EL (cell line): ENCODE data around the gene CITED2.
"Not testable (repeated sequence)": the region's sequence is repeated elsewhere in the genome, so short reads cannot be mapped to it uniquely, and the experiment has no call there.

Source experiments
- DNase-seq: peaks from one replicate; pipeline ENCODE4 v3.0.0-alpha.2; 2016

The CITED2 gene

DNA sequence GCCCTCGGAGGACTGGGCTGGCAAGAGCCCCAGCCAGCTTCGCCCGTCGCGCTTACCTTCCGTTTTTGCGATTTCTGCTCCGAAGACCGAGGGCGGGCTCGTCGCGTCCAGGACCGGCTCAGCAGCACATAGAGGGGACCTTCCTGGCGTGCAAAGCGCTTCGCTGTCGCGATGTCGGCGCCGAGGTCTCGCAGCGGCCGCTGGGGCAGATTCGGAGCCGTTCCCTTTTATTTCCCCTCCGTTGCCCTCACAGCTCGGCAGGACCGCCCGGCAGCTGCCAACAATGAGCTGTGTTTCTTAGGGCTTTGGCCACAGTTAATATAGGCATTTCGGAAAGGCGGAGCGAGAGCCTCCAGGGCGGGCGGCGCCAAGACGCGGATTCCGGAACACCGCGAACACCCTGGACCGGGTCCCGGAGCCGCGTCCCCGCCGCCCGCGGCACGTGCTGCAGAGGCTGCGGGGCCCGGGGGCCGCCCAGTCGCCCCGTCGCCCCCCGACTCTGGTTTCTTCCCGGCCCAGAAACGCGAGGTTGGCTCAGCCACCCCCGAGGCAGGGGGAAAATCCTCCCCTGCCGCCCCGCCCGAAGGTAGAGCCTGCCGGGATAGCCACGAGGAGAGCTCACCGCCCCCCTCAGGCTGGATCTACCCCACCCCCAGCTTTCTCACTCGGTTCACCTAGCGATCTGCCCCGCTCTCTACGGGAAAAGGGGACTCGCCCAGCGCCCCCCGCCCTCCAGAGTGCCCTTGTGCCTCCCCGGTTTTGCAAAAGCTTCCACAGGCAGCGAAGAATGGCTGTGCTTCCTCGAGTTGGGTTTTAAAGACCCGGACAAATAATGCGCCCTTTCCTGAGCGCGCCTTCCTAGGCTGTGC is at the start of gene CITED2:
TSS of gene CITED2 (minus strand) at position 292 of the 869 bp plus-strand sequence. CDS start 704 bp downstream, outside the sequence.
- DNase-seq, result peak; percentile 95

GRCh38 chr6:139423037-139423703 is 48.7 kb upstream of the CITED2 start:
- no peak for DNase-seq

DNA sequence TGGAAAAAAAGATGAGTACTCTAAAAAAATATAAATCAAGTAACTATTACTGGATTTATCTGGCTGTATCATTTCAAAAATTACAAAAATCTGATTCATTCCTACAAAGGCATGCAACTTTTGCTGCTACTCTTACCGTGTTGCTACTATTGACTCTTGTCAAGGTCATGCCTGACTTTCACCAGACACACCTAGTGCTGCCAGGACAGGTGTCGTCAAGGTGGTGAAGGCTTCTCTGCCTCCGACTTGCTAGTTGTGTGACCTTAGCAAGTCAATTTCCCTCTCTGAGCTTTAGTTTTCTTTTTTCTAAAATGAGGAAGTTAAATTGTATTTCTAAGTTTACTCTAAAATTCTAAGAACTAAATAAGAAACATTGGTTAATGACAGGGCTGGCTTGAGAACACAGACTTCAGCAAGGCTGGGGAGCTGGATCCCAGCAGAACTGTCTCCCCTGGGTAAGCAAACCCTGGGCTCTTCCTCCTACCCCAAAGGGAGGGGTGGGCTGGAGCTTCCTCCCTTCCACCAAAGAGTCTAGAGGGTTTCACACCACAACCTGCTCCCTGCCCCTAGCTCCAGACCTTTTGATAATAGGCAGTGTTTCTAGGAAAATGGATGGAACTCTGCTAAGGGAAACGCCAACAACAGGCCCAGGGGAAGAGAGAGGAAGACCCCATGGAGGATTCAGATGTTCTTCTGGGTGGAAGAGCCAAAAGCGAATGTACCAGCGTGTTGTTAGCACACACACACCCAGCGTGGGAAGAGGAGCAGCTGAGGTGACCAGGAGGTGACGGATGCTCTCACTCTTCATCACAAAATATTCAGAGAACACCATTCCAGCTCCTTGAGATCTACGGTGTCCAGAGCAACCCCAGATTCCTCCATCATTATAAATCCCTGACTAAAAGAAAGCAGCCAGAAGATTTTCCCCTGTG is 47.9 kb upstream of the CITED2 start:
- no peak for DNase-seq

DNA sequence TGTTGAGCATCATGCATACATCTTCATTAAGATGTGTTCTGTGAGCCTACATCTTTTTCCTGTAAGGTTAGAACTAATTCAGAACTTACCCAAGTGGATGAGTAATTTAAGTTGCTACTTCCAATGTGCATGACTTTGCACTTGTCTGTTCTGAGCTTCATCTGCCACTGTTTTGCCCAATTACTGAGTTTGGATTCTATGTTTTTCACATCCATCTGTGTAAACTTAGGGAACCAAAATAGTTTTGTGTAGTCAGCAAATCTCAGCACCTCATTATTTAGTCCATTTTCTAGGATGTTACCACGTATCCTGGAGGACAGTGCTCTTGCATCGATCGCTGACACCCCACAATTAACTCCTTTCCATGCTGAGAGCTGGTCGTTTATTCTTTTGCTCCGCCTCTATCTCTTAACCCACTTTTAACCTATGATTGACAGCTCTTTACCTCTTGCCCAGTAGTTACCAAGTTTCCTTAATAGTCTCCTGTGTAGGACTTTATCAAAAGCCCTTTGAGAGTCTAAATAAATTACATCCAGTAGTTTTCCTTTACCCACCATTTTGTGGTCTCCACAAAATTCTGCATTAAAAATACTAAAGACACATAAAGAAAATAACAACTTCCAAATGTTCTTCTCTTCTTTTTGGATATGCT is 44.2 kb upstream of the CITED2 start:
- DNase-seq, result no peak

DNA sequence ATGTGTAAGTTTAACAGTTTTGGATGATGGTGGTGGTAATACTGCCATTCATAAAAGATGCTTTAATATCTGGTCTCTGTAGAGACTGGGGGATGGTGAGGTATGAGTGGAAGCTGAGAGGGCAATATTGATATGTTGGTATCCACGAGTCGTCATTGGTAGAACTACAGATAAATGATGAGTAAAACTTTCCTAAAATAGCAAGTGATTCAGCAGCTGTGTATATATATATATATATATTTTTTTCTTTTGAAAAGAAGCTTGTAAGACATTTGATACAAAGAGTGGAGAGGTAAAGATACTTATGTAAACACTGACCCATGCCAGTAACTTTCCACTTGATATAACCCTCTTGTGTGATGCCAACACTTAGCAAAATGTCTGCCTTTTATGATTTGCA is 41.7 kb upstream of the CITED2 start:
- no peak for DNase-seq

GRCh38 chr6:139415365-139415764 is 40.9 kb upstream of the CITED2 start:
- no peak for DNase-seq

GRCh38 chr6:139412103-139412502 is 37.7 kb upstream of the CITED2 start:
- not testable (repeated sequence) for DNase-seq

DNA sequence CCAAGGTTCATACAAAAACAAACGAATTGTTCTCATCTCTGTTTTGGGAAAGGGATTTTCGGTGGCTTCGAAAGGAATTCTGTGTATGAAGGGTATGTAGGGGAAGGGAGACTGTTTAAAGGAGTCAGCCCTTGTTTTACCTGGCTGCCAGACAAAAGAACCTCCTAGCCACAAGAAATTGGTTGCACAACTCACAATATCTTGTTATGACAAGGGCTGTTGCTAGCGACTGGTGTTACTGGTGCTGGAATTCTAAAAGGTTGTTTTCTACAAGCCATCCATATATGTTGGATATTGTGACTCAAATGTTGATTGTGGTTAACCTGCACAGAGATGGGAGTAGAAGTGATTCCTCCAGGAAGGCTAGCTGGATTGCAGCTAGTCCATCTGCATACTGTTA is 34.6 kb upstream of the CITED2 start:
- DNase-seq, result peak; percentile 66

- peak; percentile 98 for DNase-seq
These were observed 33.3 kb upstream of the CITED2 start for GRCh38 chr6:139407718-139408222.

- DNase-seq, result peak; percentile 13
These were observed 32.3 kb upstream of the CITED2 start for GRCh38 chr6:139406577-139407343.

DNA sequence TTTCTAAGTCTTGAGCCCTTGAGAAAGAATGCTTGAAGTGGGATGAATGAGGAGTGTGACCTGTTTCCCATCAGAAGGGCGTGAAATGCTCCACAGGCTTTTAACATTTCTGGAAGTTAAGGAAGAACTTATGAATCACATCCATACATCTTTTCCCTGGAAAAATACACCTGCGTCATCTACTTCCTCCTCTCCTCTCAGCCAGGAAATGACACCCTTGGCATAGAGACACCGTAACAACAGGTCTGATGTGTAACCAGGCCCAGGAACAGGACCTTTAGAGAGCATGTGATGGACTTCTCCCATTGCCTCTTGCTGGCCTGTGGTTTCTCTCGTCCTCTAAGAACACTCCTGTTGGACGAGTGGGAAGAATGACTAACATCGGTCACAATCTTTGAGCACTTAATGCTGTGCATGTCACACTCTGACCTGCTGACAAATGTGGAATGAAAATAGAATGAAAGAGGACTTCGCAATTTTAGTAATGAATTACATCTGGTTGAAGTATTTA is 28.5 kb upstream of the CITED2 start:
- DNase-seq, result peak; percentile 96

- no peak for DNase-seq
These were observed 24.2 kb upstream of the CITED2 start for GRCh38 chr6:139398658-139399057.

DNA sequence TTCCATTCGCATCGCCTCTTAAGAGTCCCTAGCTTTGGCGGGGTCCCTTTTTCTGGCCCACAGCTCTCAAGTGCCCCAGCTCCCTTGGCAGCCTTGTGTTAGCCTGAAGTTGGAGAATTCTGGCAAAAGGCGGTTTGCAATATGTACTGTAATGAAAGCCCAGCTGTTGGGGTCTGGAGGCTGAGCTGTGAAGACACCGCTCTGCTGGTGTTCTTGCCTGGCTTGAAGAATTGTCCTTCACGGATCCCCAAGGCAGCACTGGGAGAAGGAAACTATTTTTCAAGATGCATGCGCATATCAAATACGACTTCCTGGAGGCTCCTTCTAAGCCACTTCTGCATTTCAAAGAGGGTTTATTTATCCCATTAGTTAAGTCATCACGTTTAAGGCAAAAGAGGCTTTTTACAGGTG is 21.4 kb upstream of the CITED2 start:
- no peak for DNase-seq

- no peak for DNase-seq
These were observed 20.9 kb upstream of the CITED2 start for GRCh38 chr6:139395371-139395770.

- DNase-seq, result no peak
These were observed 19.7 kb upstream of the CITED2 start for GRCh38 chr6:139394027-139394649.

GRCh38 chr6:139392794-139393193 is 18.3 kb upstream of the CITED2 start:
- DNase-seq, result peak; percentile 56

- DNase-seq, result no peak
These were observed 17.3 kb upstream of the CITED2 start for GRCh38 chr6:139391709-139392108.

- no peak for DNase-seq
These were observed 16.0 kb upstream of the CITED2 start for GRCh38 chr6:139390447-139390846.

- no peak for DNase-seq
These were observed 13.9 kb upstream of the CITED2 start for GRCh38 chr6:139388384-139388783.

- DNase-seq, result no peak
These were observed 12.0 kb upstream of the CITED2 start for GRCh38 chr6:139386404-139386803.
